K562 (cell line): Measurements from ENCODE around the gene UCHL1. TPM values are rescaled to one million over a fixed set of nuclear protein-coding genes. Genes with fewer than 3 reads are reported as not detected.

Source experiments
- ATAC-seq: fragments of 200-7000 bp; cut with Tn5 transposase; 3 replicates; pipeline ENCODE4 v1.9.1; 2020; ENCODE audit warnings: moderate library complexity
- BruUV-seq: library from RNA; stranded (reverse); fragments of 400-500 nt; replicated peaks from 2 replicates; lab custom pipeline; 2021; lab: Mats Ljungman, UMichigan
- CTCF ChIA-PET: fragments of 300-600 bp; formaldehyde crosslinking; extraction: SDS; loops from one replicate; lab custom pipeline; 2021; ENCODE audit warnings: low intra/inter-chr PET ratio; lab: Yijun Ruan, JAX
- POLR2A ChIA-PET: fragments of 300-600, 350-650 bp; sonication (Branson Sonifier 250); formaldehyde crosslinking; extraction: SDS; loops from one replicate; lab custom pipeline; 2021; ENCODE audit warnings: antibody characterized with exemption, inconsistent platforms; lab: Yijun Ruan, JAX
- DNase-seq, 4 experiments: peaks; one replicate each; pipeline versions ENCODE4 v3.0.0 to v3.0.0-alpha.2; 2011 to 2018; ENCODE audit warnings: low spot score in 3 of 4, mixed read lengths in 3 of 4; ENCODE audit errors: extremely low read depth in 1 of 4
- FAIRE-seq: peaks from 2 replicates; lab custom pipeline; 2011; peaks lifted over from hg19 to GRCh38; lab: Jason Lieb, UNC
- H2AFZ ChIP-seq: 2 replicates; pipeline ENCODE4 v1.6.0; 2011; ENCODE audit warnings: low read depth, low read length, control low read depth, inconsistent platforms
- H3K27ac ChIP-seq: fragments of 200-600 bp; 3 replicates; pipeline ENCODE4 v1.8.0; 2011; ENCODE audit warnings: low read depth, mild to moderate bottlenecking, control low read depth, inconsistent platforms, low read length, moderate library complexity, mixed read lengths; ENCODE audit errors: extremely low read depth
- H3K27me3 ChIP-seq, 2 experiments: fragments of 300-600 bp in 1 of 2; 2 replicates in 1 of 2; 3 replicates in 1 of 2; pipeline versions ENCODE4 v1.6.0 to v1.8.0; 2011; ENCODE audit warnings: inconsistent platforms in 2 of 2, low read length in 2 of 2, mild to moderate bottlenecking in 1 of 2, mixed read lengths in 1 of 2, moderate library complexity in 1 of 2; ENCODE audit not compliant: control insufficient read depth in 2 of 2, insufficient read depth in 2 of 2
- H3K36me3 ChIP-seq: fragments of 300-600 bp; 3 replicates; pipeline ENCODE4 v1.8.0; 2011; ENCODE audit warnings: mild to moderate bottlenecking, low read length, inconsistent platforms; ENCODE audit not compliant: control insufficient read depth, insufficient read depth
- H3K4me1 ChIP-seq, 2 experiments: fragments of 200-600 bp in 1 of 2; replicated peaks in 1 of 2; 2 replicates in 1 of 2; 3 replicates in 1 of 2; pipeline versions ENCODE4 v1.5.1 to v1.8.0; 2011; ENCODE audit warnings: inconsistent platforms in 2 of 2, low read length in 2 of 2, mild to moderate bottlenecking in 1 of 2, mixed read lengths in 1 of 2, moderate library complexity in 1 of 2; ENCODE audit not compliant: control insufficient read depth in 2 of 2, insufficient read depth in 2 of 2
- H3K4me2 ChIP-seq: 2 replicates; pipeline ENCODE4 v1.6.1; 2011; ENCODE audit warnings: low read length, control low read depth, inconsistent platforms, mixed read lengths; ENCODE audit not compliant: insufficient read depth
- H3K4me3 ChIP-seq: fragments of 200-600 bp; sonication (generic), shearing (Covaris generic); 2 replicates; pipeline ENCODE4 v1.5.1; 2016; ENCODE audit warnings: control low read depth, inconsistent platforms
- H3K79me2 ChIP-seq: fragments of 200-600 bp; 3 replicates; pipeline ENCODE4 v1.8.0; 2011; ENCODE audit warnings: low read length, inconsistent platforms; ENCODE audit not compliant: control insufficient read depth, insufficient read depth
- H3K9ac ChIP-seq, 2 experiments: 2 replicates each; pipeline versions ENCODE4 v1.6.0 to v1.6.1; 2011; ENCODE audit warnings: low read depth in 2 of 2, low read length in 2 of 2, control low read depth in 1 of 2, inconsistent platforms in 1 of 2, mild to moderate bottlenecking in 1 of 2, mixed read lengths in 1 of 2; ENCODE audit not compliant: insufficient read depth in 1 of 2
- H3K9me1 ChIP-seq: one replicate; pipeline ENCODE4 v1.6.0; 2011; ENCODE audit warnings: inconsistent platforms, mild to moderate bottlenecking, low read length, moderate library complexity; ENCODE audit not compliant: control insufficient read depth, insufficient read depth
- H3K9me3 ChIP-seq: replicated peaks from 2 replicates; pipeline ENCODE4 v1.5.1; 2011; ENCODE audit warnings: low read depth, low read length, inconsistent platforms; ENCODE audit not compliant: control insufficient read depth, insufficient read depth
- H4K20me1 ChIP-seq: replicated peaks from 2 replicates; pipeline ENCODE4 v1.6.1; 2011; ENCODE audit warnings: low read length, inconsistent platforms, mixed read lengths; ENCODE audit not compliant: control insufficient read depth, insufficient read depth
- ATF4 ChIP-seq: fragments of 450-650 bp; formaldehyde crosslinking; IDR thresholded peaks from 2 replicates; pipeline ENCODE4 v1.4.0; 2022; ENCODE audit warnings: mild to moderate bottlenecking, moderate library complexity
- NR2C1 ChIP-seq, 2 experiments: fragments of 450-650 bp; IDR thresholded peaks; 2 replicates each; pipeline ENCODE4 v1.6.1; 2017; ENCODE audit warnings: mild to moderate bottlenecking in 2 of 2, antibody characterized with exemption in 1 of 2, inconsistent platforms in 1 of 2, missing compliant biosample characterization in 1 of 2, missing genetic modification characterization in 1 of 2
- NR2C2 ChIP-seq, 2 experiments: fragments of 200-800 bp in 1 of 2; sonication (Bioruptor generic) in 1 of 2; sonication (generic) in 1 of 2; formaldehyde crosslinking in 1 of 2; IDR thresholded peaks; 2 replicates each; pipeline versions ENCODE4 v1.6.1 to v1.8.0; 2016 to 2022; ENCODE audit warnings: mild to moderate bottlenecking in 1 of 2, missing compliant biosample characterization in 1 of 2, missing genetic modification characterization in 1 of 2, missing genetic modification reagents in 1 of 2
- POLR2G ChIP-seq: fragments of 200-400 bp; formaldehyde crosslinking; IDR thresholded peaks from 2 replicates; pipeline ENCODE4 v1.6.1; 2017; ENCODE audit warnings: low read depth, mild to moderate bottlenecking, antibody characterized with exemption, low read length, moderate library complexity
- RBFOX2 ChIP-seq: fragments of 200-400 bp; formaldehyde crosslinking; IDR thresholded peaks from 2 replicates; pipeline ENCODE4 v1.6.1; 2017; ENCODE audit warnings: low read depth, mild to moderate bottlenecking, low read length, moderate library complexity
- ZBED1 ChIP-seq: IDR thresholded peaks from 2 replicates; pipeline ENCODE4 v1.6.1; 2014
- ZNF253 ChIP-seq: fragments of 250-450 bp; sonication (Bioruptor Pico); conservative IDR thresholded peaks from 2 replicates; pipeline ENCODE4 v1.6.1; 2021; ENCODE audit warnings: mild to moderate bottlenecking
- ZNF592 ChIP-seq: fragments of 450-650 bp; IDR thresholded peaks from 2 replicates; pipeline ENCODE4 v1.6.1; 2017; ENCODE audit warnings: antibody characterized with exemption, mild to moderate bottlenecking
- WGBS: fragments of 100-300 bp; shearing (Covaris generic); methylation state at CpG from one replicate; pipeline ENCODE4 v1.1.6; 2016; ENCODE audit warnings: low coverage, mixed read lengths; ENCODE audit not compliant: insufficient coverage; ENCODE audit errors: missing lambda C conversion rate; 5-methylcytosine and 5-hydroxymethylcytosine counted together
- in situ Hi-C: fragments of 300-500 bp; cut with MboI; formaldehyde crosslinking; loops from 4 replicates; pipeline ENCODE4 v1.15.0; 2018; ENCODE audit warnings: inconsistent platforms, mixed read lengths
- intact Hi-C: fragments of 100-400 bp; cut with micrococcal nuclease; formaldehyde crosslinking; loops from 2 replicates; pipeline ENCODE4 v1.14.2; 2022
- polyA plus RNA-seq, 8 experiments: library from polyadenylated mRNA; depleted of rRNA in 4 of 8; stranded (reverse) in 5 of 8; unstranded in 3 of 8; fragments of >200 nt; fragmentation: Nextera tagmentation in 2 of 8; fragmentation: Illumina TruSeq in 1 of 8; extraction: Ambion mirVana in 2 of 8; extraction: Trizol in 1 of 8; gene quantifications; 2 replicates each; pipeline versions ENCODE4 v1.2.1 to v1.2.3, GENCODE V29; 2011 to 2014; ENCODE audit warnings: inconsistent platforms in 1 of 8, missing spikeins in 1 of 8
- total RNA-seq, 7 experiments: library from RNA; depleted of rRNA in 6 of 7; stranded (reverse); fragments of >200 nt in 6 of 7; fragmentation: Illumina TruSeq in 2 of 7; extraction: Trizol in 2 of 7; gene quantifications; 2 replicates each; pipeline versions ENCODE4 v1.2.1 to v1.2.3, GENCODE V29; 2011 to 2021; ENCODE audit warnings: low replicate concordance in 1 of 7
- TF ChIP-seq, protein P1 (sequence below): fragments of 250-450 bp; sonication (Bioruptor Pico); IDR thresholded peaks from 2 replicates; pipeline ENCODE4 v1.8.0; 2022; ENCODE audit warnings: inconsistent platforms
- TF ChIP-seq, protein P2 (sequence below): fragments of 200-800 bp; sonication (Bioruptor generic); IDR thresholded peaks from 2 replicates; pipeline ENCODE4 v1.6.1; 2017; ENCODE audit warnings: missing genetic modification characterization, missing compliant biosample characterization

The UCHL1 gene
- total and polyA plus RNA-seq, 9 of the 15 experiments (the other 6 are each of a cell fraction or from before 2014, with no cell fraction given), result 0.42 TPM; not detected in 8

- no peak for TF ChIP-seq ZNF592
Measured at GRCh38 chr4:41215969-41216293, 40.8 kb upstream of the UCHL1 start (continued).

- BruUV-seq, result no TSS peak
- no peaks in the 10 kb centered on the region for H4K20me1 ChIP-seq
- no peaks in the 10 kb centered on the region for H3K9me3 ChIP-seq
- peak overlapping the region; percentile 79 for H2AFZ ChIP-seq
- peaks cover 0 to 12% of the 10 kb centered on the region in 2 experiments; a peak in 2 of 5 replicates for H3K4me1 ChIP-seq
- ChIA-PET POLR2A (no interaction called here), CTCF (interaction anchor here (0.9 kb wide), 1 partner anchor 289 kb away, joined by 3 read pairs; no protein-coding TSS in a partner anchor)
- no peak overlapping the region for H3K27ac ChIP-seq
- FAIRE-seq (no peak), ATAC-seq (peak; percentile 69), DNase-seq (peak; percentile 34 to 75 (median 66))
- 50% methylated on average over 25 of the region's 59 CpGs for WGBS
- H3K4me2 ChIP-seq, result peak overlapping the region; percentile 39
- in situ Hi-C loops, result loop anchor here (10.0 kb wide), 1 partner anchor 242 kb away; no protein-coding TSS in a partner anchor
- H3K4me3 ChIP-seq, result no peak overlapping the region
- H3K27me3 ChIP-seq, result peaks cover 11 to 12% of the 10 kb centered on the region in 2 experiments; a peak in 4 of 5 replicates
- no peaks in the 10 kb centered on the region for H3K36me3 ChIP-seq
- intact Hi-C loops, result no loop called here
- no peaks in the 10 kb centered on the region for H3K9me1 ChIP-seq
- no peaks in the 10 kb centered on the region for H3K79me2 ChIP-seq
- H3K9ac ChIP-seq, result no peak overlapping the region
- TF ChIP-seq, protein P1, sequence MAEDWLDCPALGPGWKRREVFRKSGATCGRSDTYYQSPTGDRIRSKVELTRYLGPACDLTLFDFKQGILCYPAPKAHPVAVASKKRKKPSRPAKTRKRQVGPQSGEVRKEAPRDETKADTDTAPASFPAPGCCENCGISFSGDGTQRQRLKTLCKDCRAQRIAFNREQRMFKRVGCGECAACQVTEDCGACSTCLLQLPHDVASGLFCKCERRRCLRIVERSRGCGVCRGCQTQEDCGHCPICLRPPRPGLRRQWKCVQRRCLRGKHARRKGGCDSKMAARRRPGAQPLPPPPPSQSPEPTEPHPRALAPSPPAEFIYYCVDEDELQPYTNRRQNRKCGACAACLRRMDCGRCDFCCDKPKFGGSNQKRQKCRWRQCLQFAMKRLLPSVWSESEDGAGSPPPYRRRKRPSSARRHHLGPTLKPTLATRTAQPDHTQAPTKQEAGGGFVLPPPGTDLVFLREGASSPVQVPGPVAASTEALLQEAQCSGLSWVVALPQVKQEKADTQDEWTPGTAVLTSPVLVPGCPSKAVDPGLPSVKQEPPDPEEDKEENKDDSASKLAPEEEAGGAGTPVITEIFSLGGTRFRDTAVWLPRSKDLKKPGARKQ (CRISPR knock-in tag), result peak; percentile 90
- TF ChIP-seq ZNF253 (CRISPR knock-in tag) (no peak), POLR2G (peak; percentile 77), NR2C2 (CRISPR knock-in tag; IDR thresholded peaks at IDR 0.05) (no peak), NR2C2 (tag; IDR thresholded peaks at IDR 0.05) (peak; percentile 78), RBFOX2 (peak; percentile 70), ATF4 (CRISPR knock-in tag) (peak; percentile 63), NR2C1 (IDR thresholded peaks at IDR 0.05) (peak; percentile 78), NR2C1 (tag; IDR thresholded peaks at IDR 0.05) (peak; percentile 77), ZBED1 (no peak)
- TF ChIP-seq, protein P2, sequence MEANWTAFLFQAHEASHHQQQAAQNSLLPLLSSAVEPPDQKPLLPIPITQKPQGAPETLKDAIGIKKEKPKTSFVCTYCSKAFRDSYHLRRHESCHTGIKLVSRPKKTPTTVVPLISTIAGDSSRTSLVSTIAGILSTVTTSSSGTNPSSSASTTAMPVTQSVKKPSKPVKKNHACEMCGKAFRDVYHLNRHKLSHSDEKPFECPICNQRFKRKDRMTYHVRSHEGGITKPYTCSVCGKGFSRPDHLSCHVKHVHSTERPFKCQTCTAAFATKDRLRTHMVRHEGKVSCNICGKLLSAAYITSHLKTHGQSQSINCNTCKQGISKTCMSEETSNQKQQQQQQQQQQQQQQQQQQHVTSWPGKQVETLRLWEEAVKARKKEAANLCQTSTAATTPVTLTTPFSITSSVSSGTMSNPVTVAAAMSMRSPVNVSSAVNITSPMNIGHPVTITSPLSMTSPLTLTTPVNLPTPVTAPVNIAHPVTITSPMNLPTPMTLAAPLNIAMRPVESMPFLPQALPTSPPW (CRISPR knock-in tag), result peak; percentile 96
Measured at GRCh38 chr4:41216294-41217019, 40.3 kb upstream of the UCHL1 start.
